HFF-Myc (cell line): ENCODE data around the gene ATP6V1F.

Experiments
- DNase-seq: peaks from one replicate; pipeline ENCODE4 v3.0.0-alpha.2; 2011; ENCODE audit warnings: low read depth; ENCODE audit errors: extremely low read depth
- H3K4me3 ChIP-seq: replicated peaks from 2 replicates; pipeline ENCODE4 v1.5.1; 2011; ENCODE audit warnings: low read depth, mild to moderate bottlenecking, control low read depth, low read length
- TF ChIP-seq, protein P1 (sequence below): IDR thresholded peaks from 2 replicates; pipeline ENCODE4 v1.5.1; 2012; ENCODE audit warnings: mild to moderate bottlenecking, low read depth, low read length, control low read depth; ENCODE audit errors: missing control alignments

The ATP6V1F gene

DNA sequence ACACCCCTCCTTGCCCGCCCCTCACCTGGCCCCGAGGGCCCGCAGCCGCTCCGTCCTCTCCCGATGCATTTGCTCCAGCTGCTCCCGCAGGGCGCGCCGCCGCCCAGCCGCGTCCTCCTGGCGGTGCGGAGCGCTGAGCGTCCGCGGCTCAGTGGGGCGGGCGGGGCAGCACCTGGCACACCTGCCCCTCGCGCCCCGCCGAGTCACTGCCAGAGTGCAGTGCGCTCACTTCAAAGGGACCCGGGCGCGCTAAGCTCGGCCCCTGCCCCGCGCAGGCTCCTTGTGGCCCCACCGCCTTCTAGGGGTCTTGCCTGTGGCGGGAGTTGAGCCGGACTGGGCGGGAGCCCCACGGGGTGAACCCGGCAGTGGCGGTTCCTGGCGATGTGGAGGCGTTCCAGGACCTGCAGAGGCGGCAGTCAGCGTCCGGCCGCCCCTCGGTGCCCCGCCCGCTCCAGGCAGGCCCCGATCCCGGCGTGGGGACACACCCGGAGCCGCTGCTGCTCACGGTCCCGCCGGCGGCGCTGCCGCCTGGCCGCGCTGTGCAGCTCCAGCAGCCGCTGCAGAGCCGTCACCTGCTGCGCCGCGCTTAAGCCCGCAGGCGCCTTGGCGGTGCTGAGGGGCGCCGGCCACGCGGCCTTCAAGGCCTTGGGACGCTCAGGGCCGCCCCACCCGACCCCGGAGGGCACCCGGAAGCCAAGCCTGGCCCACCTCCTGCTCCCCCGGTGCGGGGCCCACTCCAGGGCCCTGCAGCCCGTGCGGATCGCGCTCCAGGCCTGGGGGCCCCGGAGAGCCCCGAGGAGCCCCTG is 6.7 kb downstream of the ATP6V1F start:
- H3K4me3 ChIP-seq = peak overlapping the region; percentile 37
- no peak for DNase-seq
- TF ChIP-seq, protein P1, sequence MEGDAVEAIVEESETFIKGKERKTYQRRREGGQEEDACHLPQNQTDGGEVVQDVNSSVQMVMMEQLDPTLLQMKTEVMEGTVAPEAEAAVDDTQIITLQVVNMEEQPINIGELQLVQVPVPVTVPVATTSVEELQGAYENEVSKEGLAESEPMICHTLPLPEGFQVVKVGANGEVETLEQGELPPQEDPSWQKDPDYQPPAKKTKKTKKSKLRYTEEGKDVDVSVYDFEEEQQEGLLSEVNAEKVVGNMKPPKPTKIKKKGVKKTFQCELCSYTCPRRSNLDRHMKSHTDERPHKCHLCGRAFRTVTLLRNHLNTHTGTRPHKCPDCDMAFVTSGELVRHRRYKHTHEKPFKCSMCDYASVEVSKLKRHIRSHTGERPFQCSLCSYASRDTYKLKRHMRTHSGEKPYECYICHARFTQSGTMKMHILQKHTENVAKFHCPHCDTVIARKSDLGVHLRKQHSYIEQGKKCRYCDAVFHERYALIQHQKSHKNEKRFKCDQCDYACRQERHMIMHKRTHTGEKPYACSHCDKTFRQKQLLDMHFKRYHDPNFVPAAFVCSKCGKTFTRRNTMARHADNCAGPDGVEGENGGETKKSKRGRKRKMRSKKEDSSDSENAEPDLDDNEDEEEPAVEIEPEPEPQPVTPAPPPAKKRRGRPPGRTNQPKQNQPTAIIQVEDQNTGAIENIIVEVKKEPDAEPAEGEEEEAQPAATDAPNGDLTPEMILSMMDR = no peak

DNA sequence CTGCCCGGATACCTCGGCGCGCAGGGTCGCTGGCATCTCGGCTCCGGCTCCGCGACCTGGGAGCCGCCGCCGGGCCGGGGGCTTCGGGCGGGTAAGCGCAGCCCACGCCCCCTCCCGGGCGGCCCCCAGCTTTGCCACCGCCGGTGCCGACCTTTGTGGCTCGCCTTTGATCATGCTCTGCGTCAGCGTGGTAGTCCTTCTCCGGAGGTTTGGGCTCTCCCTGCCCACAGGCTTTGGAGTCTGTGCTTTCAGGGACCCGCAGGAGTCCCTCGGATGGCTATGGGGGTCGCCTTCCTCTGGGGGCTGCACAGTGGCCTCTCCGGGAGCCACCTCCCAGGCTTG is 7.3 kb downstream of the ATP6V1F start:
- peak overlapping the region; percentile 37 for H3K4me3 ChIP-seq
- TF ChIP-seq, protein P1 = no peak
- no peak for DNase-seq

DNA sequence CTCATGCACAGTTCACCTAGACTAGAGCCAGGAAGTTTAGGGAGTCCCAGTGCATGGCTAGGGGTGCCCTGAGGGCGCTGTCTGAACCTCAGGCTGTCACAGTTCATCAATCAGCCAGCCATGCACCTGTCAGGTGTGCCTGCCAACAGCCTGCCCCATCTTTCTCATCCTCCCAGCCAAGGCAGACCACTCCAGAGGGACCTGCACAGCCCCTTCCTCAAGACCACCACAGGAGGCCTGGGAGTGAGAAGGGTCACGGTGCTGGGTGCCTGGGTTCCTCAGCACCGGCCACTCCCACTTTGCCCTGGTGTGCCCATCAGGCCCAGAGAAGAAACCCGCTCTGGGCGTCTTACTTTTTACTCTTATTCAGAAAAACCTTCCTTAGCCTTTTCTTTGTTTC is 8.4 kb downstream of the ATP6V1F start:
- no peak overlapping the region for H3K4me3 ChIP-seq
- DNase-seq = no peak
- TF ChIP-seq, protein P1 = no peak

DNA sequence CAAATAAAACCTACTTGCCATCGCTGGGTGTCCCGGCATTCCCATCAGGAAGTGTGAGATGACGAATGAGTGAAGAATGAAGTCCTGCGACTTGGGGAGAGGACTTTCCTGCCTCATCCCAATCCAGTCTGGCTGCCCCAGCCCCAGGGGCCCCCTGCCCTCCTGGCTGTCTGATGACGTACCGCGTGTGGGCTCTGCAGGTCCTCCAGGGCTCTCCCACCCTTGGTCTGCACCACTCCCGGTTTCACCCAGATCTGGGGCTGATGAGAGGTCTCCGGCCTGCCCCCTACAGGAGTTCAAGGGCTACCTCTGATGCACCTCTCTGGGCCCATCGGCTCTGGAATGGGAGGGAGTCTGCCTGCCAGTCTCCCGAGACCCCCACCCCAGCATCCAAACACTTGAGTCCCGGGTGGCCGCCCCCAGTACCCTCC is 9.8 kb downstream of the ATP6V1F start:
- no peak for DNase-seq

DNA sequence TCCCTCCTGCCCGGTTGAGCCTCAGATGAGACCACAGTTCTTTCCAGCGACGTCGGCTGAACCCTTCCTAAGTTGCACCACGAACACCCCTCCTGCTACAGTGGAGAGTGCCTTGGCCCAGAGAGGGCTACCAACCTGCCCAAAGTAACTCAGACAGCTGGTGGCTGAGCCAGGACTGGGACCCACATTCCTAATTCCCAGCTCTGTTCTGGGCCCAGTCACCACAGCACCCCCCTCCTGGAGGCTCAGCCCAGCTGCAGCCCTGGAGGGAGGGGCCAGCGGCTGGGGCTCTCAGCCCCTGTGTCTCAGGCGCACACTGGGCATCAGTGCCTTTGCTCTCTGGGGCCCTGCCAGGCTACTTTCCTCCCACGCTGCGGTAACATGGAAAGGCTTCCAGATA is 10.6 kb downstream of the ATP6V1F start:
- TF ChIP-seq, protein P1 = no peak
- DNase-seq = no peak
- no peak overlapping the region for H3K4me3 ChIP-seq

More for the DNA sequence above, 9.8 kb downstream of the ATP6V1F start:
- H3K4me3 ChIP-seq = no peak overlapping the region
- TF ChIP-seq, protein P1 = no peak

DNA sequence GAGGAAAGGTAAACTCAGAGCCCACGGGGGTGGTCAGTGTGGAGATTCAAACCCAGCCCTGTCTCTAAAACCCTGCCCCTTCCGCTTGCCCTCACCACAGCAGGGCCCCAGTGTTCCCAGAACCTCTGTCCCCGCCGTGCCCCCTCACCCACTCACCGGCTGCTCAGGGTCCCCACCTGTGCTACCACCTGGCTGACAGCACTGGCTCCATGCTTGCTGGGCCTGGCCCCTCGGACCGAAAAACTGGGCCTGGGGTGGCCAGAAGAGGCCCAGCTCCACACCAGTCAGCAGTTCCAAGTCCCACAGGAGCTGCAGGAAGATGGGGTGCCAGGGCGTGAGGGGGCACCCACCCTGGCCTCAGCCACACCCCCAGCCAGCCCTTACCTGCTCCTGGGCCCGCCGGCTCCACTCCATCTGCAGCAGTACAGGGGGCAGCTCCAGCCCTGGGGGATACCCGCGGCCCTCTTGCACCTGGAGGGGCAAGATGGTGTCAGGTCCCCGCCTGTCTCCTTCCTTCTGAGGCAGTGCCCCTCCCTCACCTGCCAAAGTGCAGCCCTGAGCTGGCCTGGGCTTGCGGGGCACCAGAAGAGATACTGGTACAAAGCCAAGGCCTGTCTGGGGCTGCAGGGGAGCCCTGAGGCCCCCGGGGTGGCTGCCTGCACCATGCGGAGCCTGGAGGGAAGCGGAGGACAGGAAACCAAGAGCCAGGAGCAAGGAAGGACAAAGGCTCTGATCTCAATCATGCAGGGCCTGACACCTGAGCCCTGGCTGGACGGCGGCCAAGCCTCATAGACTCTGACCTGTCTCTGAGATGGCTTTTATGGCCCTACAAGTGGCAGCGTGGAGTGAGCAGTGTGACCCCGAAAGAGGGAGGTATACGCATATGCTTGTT is 11.7 kb downstream of the ATP6V1F start:
- no peak for DNase-seq
- H3K4me3 ChIP-seq = no peak overlapping the region
- TF ChIP-seq, protein P1 = no peak
